T1000 (cell line): ENCODE measurements around the gene SYT4.
"Not testable (repeated sequence)": the region's sequence is repeated elsewhere in the genome, so short reads cannot be mapped to it uniquely, and the experiment has no call there.

ENCODE experiments used
- DNase-seq: peaks from one replicate; lab custom pipeline; 2025; ENCODE audit warnings: mixed read lengths; lab: John Stamatoyannopoulos, UW

Gene SYT4, protein sequence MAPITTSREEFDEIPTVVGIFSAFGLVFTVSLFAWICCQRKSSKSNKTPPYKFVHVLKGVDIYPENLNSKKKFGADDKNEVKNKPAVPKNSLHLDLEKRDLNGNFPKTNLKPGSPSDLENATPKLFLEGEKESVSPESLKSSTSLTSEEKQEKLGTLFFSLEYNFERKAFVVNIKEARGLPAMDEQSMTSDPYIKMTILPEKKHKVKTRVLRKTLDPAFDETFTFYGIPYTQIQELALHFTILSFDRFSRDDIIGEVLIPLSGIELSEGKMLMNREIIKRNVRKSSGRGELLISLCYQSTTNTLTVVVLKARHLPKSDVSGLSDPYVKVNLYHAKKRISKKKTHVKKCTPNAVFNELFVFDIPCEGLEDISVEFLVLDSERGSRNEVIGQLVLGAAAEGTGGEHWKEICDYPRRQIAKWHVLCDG

GRCh38 chr18:43277164-43277600 is at the start of gene SYT4:
Gene SYT4 (minus strand): TSS chr18:43277490. CDS start chr18:43277281, 209 bp downstream.
- DNase-seq, result no peak

- no peak for DNase-seq
Observed at GRCh38 chr18:43322132-43322531, 44.8 kb upstream of the SYT4 start.

DNA sequence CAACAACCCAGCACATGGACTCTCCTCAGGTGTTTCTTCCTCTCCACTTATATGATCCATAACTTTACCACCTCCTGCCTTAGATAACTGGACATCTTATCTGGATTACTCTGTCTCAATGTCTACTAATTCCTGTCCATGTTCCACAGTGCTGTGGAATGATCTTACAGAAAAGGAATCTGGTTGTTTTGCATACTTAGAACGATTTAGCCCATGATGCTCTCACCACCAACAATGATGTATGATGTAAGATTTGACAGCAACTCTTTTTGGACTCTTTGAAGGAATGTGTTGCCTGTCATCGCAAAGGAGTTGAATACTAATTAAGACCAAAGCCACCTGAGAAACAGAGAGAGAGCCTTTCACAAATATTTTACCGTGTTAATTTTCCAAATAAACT is 37.7 kb upstream of the SYT4 start:
- no peak for DNase-seq

DNA sequence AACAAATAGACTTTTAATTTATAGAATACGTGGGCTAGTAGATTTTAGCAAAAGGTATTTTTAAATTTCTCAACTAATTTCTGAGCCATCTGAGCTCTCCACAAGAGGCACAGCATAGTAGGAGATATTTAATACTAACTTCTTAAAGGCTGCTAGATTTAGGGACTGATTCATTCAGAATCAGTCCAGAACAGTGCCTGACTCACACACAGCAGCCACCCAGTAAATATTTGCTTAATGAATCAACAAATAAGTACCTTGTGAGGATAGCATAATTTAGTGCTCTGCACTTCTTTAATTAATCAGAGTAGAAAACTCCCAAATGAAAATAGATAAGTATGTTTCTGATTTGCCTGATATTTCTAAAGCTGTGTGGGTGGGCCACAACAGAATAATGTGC is 35.6 kb upstream of the SYT4 start:
- no peak for DNase-seq

- no peak for DNase-seq
Observed at GRCh38 chr18:43310239-43310638, 32.9 kb upstream of the SYT4 start.

DNA sequence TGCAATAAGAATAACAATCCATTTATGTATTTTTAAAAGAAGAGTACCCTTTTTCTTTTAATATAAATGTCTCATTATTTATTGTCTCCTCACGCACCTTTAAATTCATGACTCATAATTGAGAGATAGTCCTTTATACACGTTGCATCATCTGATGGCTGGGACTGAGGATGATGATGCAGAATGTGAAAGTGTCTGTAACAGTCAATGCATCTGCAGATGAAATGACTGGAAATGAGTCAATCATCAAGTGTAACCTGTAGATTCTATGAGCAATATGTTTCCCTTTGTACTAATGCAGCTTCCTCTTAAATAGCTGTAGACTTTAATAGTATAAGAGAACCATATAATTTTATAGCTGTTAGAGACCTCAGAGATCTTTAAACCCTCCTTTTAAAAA is 26.1 kb upstream of the SYT4 start:
- no peak for DNase-seq

- not testable (repeated sequence) for DNase-seq
Observed at GRCh38 chr18:43286187-43286586, 8.9 kb upstream of the SYT4 start.

DNA sequence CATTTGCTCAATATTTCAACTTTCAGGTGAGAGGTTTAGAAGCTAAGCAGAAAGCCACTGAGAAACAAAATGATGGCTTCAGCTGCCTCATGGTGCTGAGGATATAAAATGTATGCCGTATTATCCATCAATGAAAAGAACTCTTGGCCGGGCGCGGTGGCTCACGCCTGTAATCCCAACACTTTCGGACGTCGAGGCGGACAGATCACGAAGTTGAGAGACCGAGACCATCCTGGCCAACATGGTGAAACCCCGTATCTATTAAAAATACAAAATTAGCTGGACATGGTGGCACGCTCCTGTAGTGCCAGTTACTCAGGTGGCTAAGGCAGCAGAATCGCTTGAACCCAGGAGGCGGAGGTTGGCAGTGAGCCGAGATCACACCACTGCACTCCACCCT is 6.0 kb upstream of the SYT4 start:
- DNase-seq, result no peak

GRCh38 chr18:43279015-43279744 is 1.9 kb upstream of the SYT4 start:
- no peak for DNase-seq

DNA sequence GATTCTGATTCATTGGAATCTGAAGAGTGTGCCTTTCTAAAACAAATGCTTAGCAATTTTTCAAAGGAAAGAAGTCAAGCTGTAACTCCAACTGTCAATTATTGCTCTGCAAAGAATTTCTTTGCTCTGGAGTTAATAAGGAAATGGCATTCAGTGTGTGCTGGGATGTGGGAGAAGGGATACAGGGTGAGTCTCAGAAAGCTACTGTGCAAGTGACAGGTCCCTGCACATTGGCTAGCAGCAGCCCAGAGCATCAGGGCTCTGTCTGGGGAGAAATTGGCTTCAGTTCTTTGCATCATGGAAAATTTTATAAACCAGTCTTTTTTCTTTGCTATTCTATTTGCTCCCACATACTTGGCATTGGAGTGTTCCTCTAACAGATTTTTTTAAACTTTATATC is 1.1 kb upstream of the SYT4 start:
- no peak for DNase-seq

DNA sequence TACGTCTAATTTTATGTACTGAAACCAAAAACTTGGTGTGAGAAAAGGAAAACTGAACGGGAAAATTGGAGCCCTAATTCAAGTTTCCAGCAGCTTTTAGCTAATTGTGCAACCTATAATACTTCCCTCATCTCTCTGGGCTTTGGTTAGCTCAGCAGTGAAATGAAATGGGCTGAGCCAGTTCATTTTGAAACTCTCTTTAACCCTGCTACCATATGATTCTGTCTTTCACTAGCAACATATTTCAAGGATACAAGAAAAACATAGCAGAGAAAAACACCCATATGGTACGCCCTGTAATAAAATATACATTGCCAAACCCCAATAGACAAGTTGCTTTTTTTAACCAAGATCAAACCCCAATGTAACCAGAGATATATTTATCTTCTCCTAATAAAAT is 799 bp downstream of the SYT4 start:
- DNase-seq, result no peak

- no peak for DNase-seq
Observed at GRCh38 chr18:43275546-43275945, 1.7 kb downstream of the SYT4 start.

GRCh38 chr18:43274526-43274925 is 2.8 kb downstream of the SYT4 start:
- no peak for DNase-seq

GRCh38 chr18:43271593-43272432 is 5.5 kb downstream of the SYT4 start:
- peak; percentile 20 for DNase-seq

DNA sequence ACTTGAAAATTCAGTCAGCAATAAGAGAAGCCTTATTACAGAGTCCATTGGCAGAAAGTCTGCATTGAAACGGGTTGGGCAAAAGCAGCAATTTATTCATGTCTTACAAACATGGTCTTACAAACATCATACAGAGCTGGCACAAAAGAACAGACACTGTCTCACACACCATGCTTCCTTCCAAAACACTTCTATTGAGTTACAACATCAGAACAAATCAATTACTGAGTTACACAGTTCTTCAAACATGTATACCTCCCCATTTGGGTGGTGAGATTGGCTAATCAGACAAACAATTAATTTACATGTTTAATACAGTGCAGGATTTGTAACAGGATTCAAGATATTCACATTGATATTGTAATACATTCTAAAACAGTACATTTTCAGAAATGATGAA is 9.5 kb downstream of the SYT4 start:
- DNase-seq, result no peak

GRCh38 chr18:43265465-43265864 is 11.8 kb downstream of the SYT4 start:
- DNase-seq, result no peak

DNA sequence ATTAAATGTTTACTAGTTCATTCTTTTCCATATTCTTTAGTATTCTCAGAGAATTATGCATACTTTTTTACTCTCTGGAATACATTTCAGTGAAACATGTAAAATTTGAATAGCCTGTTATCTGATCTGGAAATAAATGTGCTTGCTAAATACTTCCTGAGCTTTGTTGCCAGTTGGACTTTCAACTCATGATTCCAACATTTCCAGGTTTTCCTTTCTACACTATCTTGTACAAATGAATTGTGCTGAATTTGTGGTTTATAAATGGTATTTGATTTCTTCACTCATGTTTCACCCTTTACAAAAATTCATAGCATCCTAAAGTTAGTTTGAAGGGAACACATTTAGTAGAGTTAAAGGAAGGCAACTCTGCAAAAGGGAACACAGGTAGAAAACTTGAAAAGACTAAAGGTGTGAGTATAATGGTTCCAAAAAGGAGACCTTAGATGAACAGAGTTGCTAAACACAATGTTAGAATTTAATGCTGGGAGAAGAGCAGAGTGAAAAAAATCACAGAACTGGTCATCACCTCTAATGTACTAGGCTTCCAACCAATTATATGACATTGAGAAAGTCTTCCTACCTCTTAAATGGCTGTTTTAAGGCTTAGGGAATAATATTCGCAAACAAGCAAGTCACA is 28.6 kb downstream of the SYT4 start:
- no peak for DNase-seq

- no peak for DNase-seq
Observed at GRCh38 chr18:43247944-43248343, 29.3 kb downstream of the SYT4 start.

DNA sequence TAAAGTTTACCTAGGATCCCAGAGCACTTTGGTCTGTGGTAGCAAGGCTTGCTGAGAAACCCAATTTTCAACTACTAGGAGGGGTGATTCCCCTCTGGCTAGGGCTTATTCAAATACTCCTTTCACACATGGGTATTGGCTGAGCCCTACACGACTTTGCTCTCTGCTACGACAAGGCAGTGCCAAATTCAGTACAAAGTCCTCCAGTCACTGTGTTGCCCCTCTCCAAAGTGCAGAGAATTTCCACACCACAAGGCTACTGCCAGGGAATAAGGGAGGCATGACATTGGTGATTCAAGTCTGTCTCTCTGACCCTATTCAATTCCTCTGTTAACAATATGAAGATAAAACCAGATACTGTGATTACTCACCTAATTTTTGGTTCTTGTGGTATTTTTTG is 38.9 kb downstream of the SYT4 start:
- DNase-seq, result no peak

- DNase-seq, result no peak
Observed at GRCh38 chr18:43236921-43237320, 40.4 kb downstream of the SYT4 start.

- no peak for DNase-seq
Observed at GRCh38 chr18:43234889-43235288, 42.4 kb downstream of the SYT4 start.

GRCh38 chr18:43222501-43222900 is 54.8 kb downstream of the SYT4 start:
- no peak for DNase-seq
